GM12875 (cell line): Measurements from ENCODE around the gene ZCCHC2.

ENCODE experiments used
- H3K4me3 ChIP-seq: one replicate; pipeline ENCODE4 v1.5.1; 2011; ENCODE audit warnings: low read depth, low read length, control low read depth
- CTCF ChIP-seq: IDR thresholded peaks from 2 replicates; pipeline ENCODE4 v1.5.1; 2011; ENCODE audit warnings: low read depth, mild to moderate bottlenecking, control low read depth, inconsistent platforms, low read length, moderate library complexity, borderline replicate concordance; ENCODE audit not compliant: insufficient read depth

Gene ZCCHC2

GRCh38 chr18:62510789-62511188, 12.0 kb upstream of the ZCCHC2 start:
- no peak for TF ChIP-seq CTCF
- H3K4me3 ChIP-seq, result no peak overlapping the region

GRCh38 chr18:62512532-62512931, 10.3 kb upstream of the ZCCHC2 start:
- H3K4me3 ChIP-seq, result no peak overlapping the region
- no peak for TF ChIP-seq CTCF

GRCh38 chr18:62512996-62513395, 9.8 kb upstream of the ZCCHC2 start:
- TF ChIP-seq CTCF, result no peak
- no peak overlapping the region for H3K4me3 ChIP-seq

- TF ChIP-seq CTCF, result no peak
- H3K4me3 ChIP-seq, result no peak overlapping the region
Measured at GRCh38 chr18:62514570-62514969, 8.3 kb upstream of the ZCCHC2 start.

- no peak overlapping the region for H3K4me3 ChIP-seq
- no peak for TF ChIP-seq CTCF
Measured at GRCh38 chr18:62516242-62516641, 6.6 kb upstream of the ZCCHC2 start.

GRCh38 chr18:62518460-62519375, 4.1 kb upstream of the ZCCHC2 start:
- no peak overlapping the region for H3K4me3 ChIP-seq
- no peak for TF ChIP-seq CTCF

GRCh38 chr18:62519684-62520083, 3.1 kb upstream of the ZCCHC2 start:
- no peak overlapping the region for H3K4me3 ChIP-seq

More at GRCh38 chr18:62519684-62520083, 3.1 kb upstream of the ZCCHC2 start:
- no peak for TF ChIP-seq CTCF
